Esophagus squamous epithelium (tissue), 5 donors: ENCODE results near the gene ACAP2. TPM values are rescaled to one million over a fixed set of nuclear protein-coding genes. Genes with fewer than 3 reads are reported as not detected.

Experiments
- DNase-seq: peaks from one replicate; lab custom pipeline; 2025; lab: John Stamatoyannopoulos, UW
- H3K27ac ChIP-seq, 4 donors: fragments of 200-600 bp; sonication (generic); one replicate each; pipeline ENCODE4 v1.5.1; 2016 to 2019; ENCODE audit warnings: mild to moderate bottlenecking in 1 of 4
- H3K27me3 ChIP-seq, 4 donors: fragments of 200-600 bp; sonication (generic); 1 replicate in 3 of 4; 2 replicates in 1 of 4; pipeline versions ENCODE4 v1.5.1 to v1.6.0; 2017 to 2021; ENCODE audit warnings: antibody characterized with exemption in 1 of 4
- H3K36me3 ChIP-seq, 3 donors: fragments of 200-600 bp; sonication (generic); one replicate each; pipeline ENCODE4 v1.5.1; 2016 to 2019
- H3K4me1 ChIP-seq, 3 donors: fragments of 200-600 bp; sonication (generic); one replicate each; pipeline ENCODE4 v1.5.1; 2017 to 2019
- H3K4me3 ChIP-seq, 4 donors: fragments of 200-600 bp; sonication (generic); 1 replicate in 3 of 4; 2 replicates in 1 of 4; pipeline ENCODE4 v1.5.1; 2016 to 2019; ENCODE audit warnings: mild to moderate bottlenecking in 2 of 4, moderate library complexity in 1 of 4
- H3K9me3 ChIP-seq, 3 donors: fragments of 200-600 bp; sonication (generic); one replicate each; pipeline ENCODE4 v1.5.1; 2016 to 2019
- CTCF ChIP-seq, 6 experiments: fragments of 450-650 bp in 4 of 6; fragments of 200-600 bp in 2 of 6; sonication (generic) in 2 of 6; IDR thresholded peaks; one replicate each; pipeline ENCODE4 v1.5.1; 2016 to 2019; ENCODE audit warnings: antibody characterized with exemption in 6 of 6, mild to moderate bottlenecking in 4 of 6, moderate library complexity in 4 of 6
- POLR2A ChIP-seq, 4 donors: fragments of 450-650 bp; IDR thresholded peaks; one replicate each; pipeline ENCODE4 v1.6.1; 2017; ENCODE audit warnings: antibody characterized with exemption in 4 of 4, mild to moderate bottlenecking in 4 of 4, moderate library complexity in 3 of 4
- WGBS, 2 donors: methylation state at CpG; one replicate each; pipeline ENCODE4 v1.1.5; 2018; 5-methylcytosine and 5-hydroxymethylcytosine counted together
- intact Hi-C: fragments of 100-400 bp; cut with DNase I; formaldehyde crosslinking; loops from one replicate; pipeline ENCODE4 v1.15.0; 2022
- total RNA-seq, 4 donors: library from RNA; depleted of rRNA; stranded (reverse); fragments of >200 nt; gene quantifications; one replicate each; pipeline ENCODE4 v1.1.0, GENCODE V29; 2016
- donor health status: DM: yes; HTN: yes; CAD: no.

ACAP2 gene
- total RNA-seq, 4 donors from 2014 or later = 46.7 to 71.5 (median 50.8) TPM

GRCh38 chr3:195270079-195270816, 172.6 kb downstream of the ACAP2 start:
- Histone ChIP-seq H3K27ac (peak overlapping the region; percentile 82 to 95 (median 86)), H3K36me3 (peaks cover 0 to 15% (median 0%) of the 10 kb centered on the region in 3 donors), H3K4me1 (peaks cover 19 to 32% (median 25%) of the 10 kb centered on the region in 3 donors), H3K9me3 (no peaks in the 10 kb centered on the region), H3K27me3 (no peaks in the 10 kb centered on the region), H3K4me3 (peak overlapping the region; percentile 56 to 90 (median 76))
- 0% methylated on average over 19 of the region's 52 CpGs; no CpG with 5 or more reads in 1 of the 2 donors for WGBS, 2 donors
- TF ChIP-seq CTCF (IDR thresholded peaks at IDR 0.05) (no peak), POLR2A (IDR thresholded peaks at IDR 0.05) (no peak)
- DNase-seq = no peak
- intact Hi-C loops = loop anchor here (2.0 kb wide), 1 partner anchor 249 kb away; no protein-coding TSS in a partner anchor

GRCh38 chr3:195269375-195270078, 173.3 kb downstream of the ACAP2 start:
- DNase-seq = no peak
- intact Hi-C loops = loop anchor here (2.0 kb wide), 1 partner anchor 249 kb away; no protein-coding TSS in a partner anchor
- no peak for TF ChIP-seq POLR2A (IDR thresholded peaks at IDR 0.05)
- TF ChIP-seq CTCF (IDR thresholded peaks at IDR 0.05) = no peak
- Histone ChIP-seq H3K27me3 (no peaks in the 10 kb centered on the region), H3K4me1 (peaks cover 19 to 34% (median 25%) of the 10 kb centered on the region in 3 donors), H3K4me3 (peak overlapping the region; percentile 56 to 90 (median 76)), H3K9me3 (no peaks in the 10 kb centered on the region), H3K27ac (peak overlapping the region in 2 of 4 donors; percentile 82 to 87), H3K36me3 (peaks cover 0 to 17% (median 0%) of the 10 kb centered on the region in 3 donors)
- WGBS, 2 donors = 27 to 46% methylated on average over 5 of the region's 5 CpGs

GRCh38 chr3:195268576-195269309, 174.1 kb downstream of the ACAP2 start:
- DNase-seq = no peak

GRCh38 chr3:195267096-195267495, 175.7 kb downstream of the ACAP2 start:
- WGBS, 2 donors = 75 to 79% methylated on average over 3 of the region's 3 CpGs
- H3K27me3 ChIP-seq = no peaks in the 10 kb centered on the region
- no peak for DNase-seq
- TF ChIP-seq POLR2A (IDR thresholded peaks at IDR 0.05) = no peak
- TF ChIP-seq CTCF (IDR thresholded peaks at IDR 0.05) = no peak
- intact Hi-C loops = no loop called here
- peaks cover 0 to 17% (median 0%) of the 10 kb centered on the region in 3 donors for H3K36me3 ChIP-seq
- H3K9me3 ChIP-seq = no peaks in the 10 kb centered on the region
- H3K27ac ChIP-seq = no peak overlapping the region
- no peak overlapping the region for H3K4me3 ChIP-seq
- peaks cover 18 to 47% (median 24%) of the 10 kb centered on the region in 3 donors for H3K4me1 ChIP-seq

More at GRCh38 chr3:195268576-195269309, 174.1 kb downstream of the ACAP2 start:
- Histone ChIP-seq H3K4me1 (peaks cover 19 to 42% (median 25%) of the 10 kb centered on the region in 3 donors), H3K27ac (no peak overlapping the region), H3K4me3 (no peak overlapping the region), H3K36me3 (peaks cover 0 to 17% (median 0%) of the 10 kb centered on the region in 3 donors), H3K9me3 (no peaks in the 10 kb centered on the region), H3K27me3 (no peaks in the 10 kb centered on the region)
- intact Hi-C loops = no loop called here
- no peak for TF ChIP-seq POLR2A (IDR thresholded peaks at IDR 0.05)
- WGBS, 2 donors = 92 to 95% methylated on average over 10 to 11 of the region's 11 CpGs

GRCh38 chr3:195266428-195266827, 176.4 kb downstream of the ACAP2 start:
- intact Hi-C loops = no loop called here
- no peaks in the 10 kb centered on the region for H3K27me3 ChIP-seq
- peaks cover 0 to 17% (median 0%) of the 10 kb centered on the region in 3 donors for H3K36me3 ChIP-seq
- 72 to 86% methylated on average over 5 of the region's 5 CpGs for WGBS, 2 donors
- no peak for DNase-seq
- no peak overlapping the region for H3K27ac ChIP-seq
- no peaks in the 10 kb centered on the region for H3K9me3 ChIP-seq
- no peak for TF ChIP-seq POLR2A (IDR thresholded peaks at IDR 0.05)
- TF ChIP-seq CTCF (IDR thresholded peaks at IDR 0.05) = no peak
- H3K4me1 ChIP-seq = peaks cover 14 to 42% (median 19%) of the 10 kb centered on the region in 3 donors
- H3K4me3 ChIP-seq = no peak overlapping the region
